Measurements from ENCODE around the gene TNS1. TPM values are rescaled to one million over a fixed set of nuclear protein-coding genes. Genes with fewer than 3 reads are reported as not detected.

Gene TNS1
- total RNA-seq, 1 experiment from 2014 or later: 6.2 TPM

GRCh38 chr2:217837530-217837929 lies 165.3 kb downstream of the TNS1 start:
- BruUV-seq (replicated peaks): no TSS peak
- Histone ChIP-seq H2AFZ (ENCODE audit: low read depth, low read length, poor library complexity, severe bottlenecking) (no peak overlapping the region), H3K9me3 (ENCODE audit: control insufficient read depth in 1 of 2, insufficient read depth in 1 of 2, low read depth in 1 of 2, low read length in 2 of 2) (no peaks in the 10 kb centered on the region), H3K4me3 (replicated peaks in 1 of 2; ENCODE audit: low read depth in 1 of 2, low read length in 2 of 2) (no peak overlapping the region), H3K27me3 (ENCODE audit: insufficient read depth, low read length) (no peaks in the 10 kb centered on the region), H3K4me1 (ENCODE audit: control insufficient read depth in 1 of 2, insufficient read depth in 2 of 2, low read length in 2 of 2) (peaks cover 4 to 9% of the 10 kb centered on the region in 2 experiments; a peak in 3 of 4 replicates), H3K27ac (ENCODE audit: low read depth, low read length) (no peak overlapping the region), H3K4me2 (ENCODE audit: low read length) (peak overlapping the region; percentile 17; the same call in 1 of the 2 replicates), H3K79me2 (ENCODE audit: insufficient read depth, low read length) (no peaks in the 10 kb centered on the region), H3K9me2 (ENCODE audit: insufficient read depth) (no peaks in the 10 kb centered on the region), H3K36me3 (ENCODE audit: control insufficient read depth in 1 of 2, insufficient read depth in 2 of 2, low read length in 2 of 2) (no peaks in the 10 kb centered on the region), H4K20me1 (ENCODE audit: insufficient read depth) (no peaks in the 10 kb centered on the region), H3K9ac (ENCODE audit: low read length) (no peak overlapping the region)
- intact Hi-C loops (cut with micrococcal nuclease): no loop called here
- POLR2A ChIA-PET: no interaction called here
- DNase-seq (ENCODE audit: low read depth, low spot score) (no peak), ATAC-seq (no peak)
- TF ChIP-seq, protein P1, sequence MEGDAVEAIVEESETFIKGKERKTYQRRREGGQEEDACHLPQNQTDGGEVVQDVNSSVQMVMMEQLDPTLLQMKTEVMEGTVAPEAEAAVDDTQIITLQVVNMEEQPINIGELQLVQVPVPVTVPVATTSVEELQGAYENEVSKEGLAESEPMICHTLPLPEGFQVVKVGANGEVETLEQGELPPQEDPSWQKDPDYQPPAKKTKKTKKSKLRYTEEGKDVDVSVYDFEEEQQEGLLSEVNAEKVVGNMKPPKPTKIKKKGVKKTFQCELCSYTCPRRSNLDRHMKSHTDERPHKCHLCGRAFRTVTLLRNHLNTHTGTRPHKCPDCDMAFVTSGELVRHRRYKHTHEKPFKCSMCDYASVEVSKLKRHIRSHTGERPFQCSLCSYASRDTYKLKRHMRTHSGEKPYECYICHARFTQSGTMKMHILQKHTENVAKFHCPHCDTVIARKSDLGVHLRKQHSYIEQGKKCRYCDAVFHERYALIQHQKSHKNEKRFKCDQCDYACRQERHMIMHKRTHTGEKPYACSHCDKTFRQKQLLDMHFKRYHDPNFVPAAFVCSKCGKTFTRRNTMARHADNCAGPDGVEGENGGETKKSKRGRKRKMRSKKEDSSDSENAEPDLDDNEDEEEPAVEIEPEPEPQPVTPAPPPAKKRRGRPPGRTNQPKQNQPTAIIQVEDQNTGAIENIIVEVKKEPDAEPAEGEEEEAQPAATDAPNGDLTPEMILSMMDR (IDR thresholded peaks at IDR 0.05 in 2 of 3, conservative IDR thresholded peaks at IDR 0.05 in 1 of 3; ENCODE audit: borderline replicate concordance in 1 of 3, insufficient read depth in 1 of 3, low read depth in 2 of 3, low read length in 2 of 3): no peak
- TF ChIP-seq ZBTB33 (IDR thresholded peaks at IDR 0.05; ENCODE audit: extremely low read depth, insufficient replicate concordance, low read length) (no peak), YY1 (IDR thresholded peaks at IDR 0.05; ENCODE audit: extremely low read depth, insufficient replicate concordance, low read depth, low read length) (no peak), EZH2 (IDR thresholded peaks at IDR 0.05) (no peak), REST (IDR thresholded peaks at IDR 0.05; ENCODE audit: low read depth) (no peak), CEBPB (IDR thresholded peaks at IDR 0.05; ENCODE audit: low read depth) (no peak), RAD21 (IDR thresholded peaks at IDR 0.05; ENCODE audit: low read depth) (no peak), POLR2A (IDR thresholded peaks at IDR 0.05; ENCODE audit: borderline replicate concordance, extremely low read depth, insufficient read depth, insufficient read length) (no peak), SP1 (IDR thresholded peaks at IDR 0.05; ENCODE audit: low read depth) (no peak), EZH2phosphoT487 (IDR thresholded peaks at IDR 0.05; ENCODE audit: borderline replicate concordance) (no peak), SRF (IDR thresholded peaks at IDR 0.05; ENCODE audit: low read depth) (no peak), CBX3 (IDR thresholded peaks at IDR 0.05; ENCODE audit: low read depth) (no peak), MAX (IDR thresholded peaks at IDR 0.05) (no peak), TCF7L2 (IDR thresholded peaks at IDR 0.05; ENCODE audit: borderline replicate concordance, extremely low read depth, insufficient read depth, insufficient read length) (no peak)
- CTCF ChIA-PET: no interaction called here
- RAD21 ChIA-PET (ENCODE audit: low non-redundant PET in 1 of 2, low total read pairs in 2 of 2, uncharacterized antibody in 2 of 2, unreplicated experiment in 2 of 2): no interaction called here

Measured in HCT116 (cell line).